HepG2 (cell line): ENCODE measurements around the gene DAZAP1. TPM values are rescaled to one million over a fixed set of nuclear protein-coding genes. Genes with fewer than 3 reads are reported as not detected.

Experiments used
- ATAC-seq: fragments of 200-7000 bp; cut with Tn5 transposase; 3 replicates; pipeline ENCODE4 v1.9.1; 2020; ENCODE audit warnings: mild to moderate bottlenecking, moderate library complexity
- BruUV-seq: library from RNA; stranded (reverse); fragments of 400-500 nt; replicated peaks from 2 replicates; lab custom pipeline; 2021; lab: Mats Ljungman, UMichigan
- CTCF ChIA-PET: fragments of 300-600 bp; formaldehyde crosslinking; extraction: SDS; loops from one replicate; lab custom pipeline; 2021; ENCODE audit warnings: low total read pairs, inconsistent platforms, low intra/inter-chr PET ratio; lab: Yijun Ruan, JAX
- POLR2A ChIA-PET: fragments of 350-600 bp; sonication (Branson Sonifier 250); formaldehyde crosslinking; loops from one replicate; lab custom pipeline; 2020; ENCODE audit warnings: antibody characterized with exemption, inconsistent platforms; lab: Yijun Ruan, JAX
- DNase-seq: peaks from one replicate; pipeline ENCODE4 v3.0.0-alpha.2; 2015; ENCODE audit warnings: low spot score
- FAIRE-seq: peaks from 3 replicates; lab custom pipeline; 2011; peaks lifted over from hg19 to GRCh38; lab: Jason Lieb, UNC
- H2AFZ ChIP-seq: one replicate; pipeline ENCODE4 v1.6.1; 2011; ENCODE audit warnings: low read length, inconsistent platforms
- H3K27ac ChIP-seq: fragments of 300-600 bp; 3 replicates; pipeline ENCODE4 v1.8.0; 2011; ENCODE audit warnings: mixed run types, mild to moderate bottlenecking, mixed read lengths, low read length, inconsistent platforms; ENCODE audit not compliant: insufficient read depth; ENCODE audit errors: extremely low read length
- H3K27me3 ChIP-seq, 2 experiments: fragments of 200-600 bp in 1 of 2; 2 replicates in 1 of 2; 3 replicates in 1 of 2; pipeline versions ENCODE4 v1.6.0 to v1.8.0; 2011; ENCODE audit warnings: low read length in 2 of 2, mild to moderate bottlenecking in 2 of 2, moderate library complexity in 2 of 2, inconsistent platforms in 1 of 2; ENCODE audit not compliant: insufficient read depth in 2 of 2, control insufficient read depth in 1 of 2
- H3K36me3 ChIP-seq, 2 experiments: fragments of 200-600 bp in 1 of 2; replicated peaks in 1 of 2; 2 replicates in 1 of 2; 3 replicates in 1 of 2; pipeline versions ENCODE4 v1.5.1 to v1.8.0; 2011; ENCODE audit warnings: low read length in 2 of 2, inconsistent platforms in 1 of 2; ENCODE audit not compliant: insufficient read depth in 2 of 2, control insufficient read depth in 1 of 2
- H3K4me1 ChIP-seq: 2 replicates; pipeline ENCODE4 v1.5.1; 2012; ENCODE audit warnings: low read length, inconsistent platforms; ENCODE audit not compliant: insufficient read depth
- H3K4me2 ChIP-seq: 2 replicates; pipeline ENCODE4 v1.6.0; 2011; ENCODE audit warnings: low read depth, low read length, inconsistent platforms
- H3K4me3 ChIP-seq, 3 experiments: fragments of 200-600 bp in 1 of 3; sonication (generic), shearing (Covaris generic) in 1 of 3; replicated peaks in 1 of 3; 2 replicates each; pipeline ENCODE4 v1.5.1; 2011 to 2016; ENCODE audit warnings: low read length in 3 of 3, inconsistent platforms in 2 of 3, low read depth in 2 of 3, mild to moderate bottlenecking in 2 of 3, control low read depth in 1 of 3, mixed read lengths in 1 of 3; ENCODE audit not compliant: insufficient read depth in 1 of 3
- H3K79me2 ChIP-seq: one replicate; pipeline ENCODE4 v1.6.1; 2011; ENCODE audit warnings: low read length, inconsistent platforms; ENCODE audit not compliant: insufficient read depth
- H3K9ac ChIP-seq: 2 replicates; pipeline ENCODE4 v1.6.0; 2011; ENCODE audit warnings: mild to moderate bottlenecking, low read depth, low read length, inconsistent platforms; ENCODE audit not compliant: insufficient read depth
- H3K9me3 ChIP-seq: 2 replicates; pipeline ENCODE4 v1.5.1; 2012; ENCODE audit warnings: mild to moderate bottlenecking, low read length
- H4K20me1 ChIP-seq: 2 replicates; pipeline ENCODE4 v1.6.0; 2011; ENCODE audit warnings: inconsistent platforms, mild to moderate bottlenecking, low read length, moderate library complexity; ENCODE audit not compliant: insufficient read depth
- ARHGAP35 ChIP-seq: sonication (generic); formaldehyde crosslinking; IDR thresholded peaks from 2 replicates; pipeline ENCODE4 v1.9.0; 2022; ENCODE audit warnings: mild to moderate bottlenecking, inconsistent platforms, moderate library complexity, missing genetic modification reagents, borderline replicate concordance
- ARID2 ChIP-seq: sonication (generic); formaldehyde crosslinking; IDR thresholded peaks from 2 replicates; pipeline ENCODE4 v1.8.1; 2022; ENCODE audit warnings: mild to moderate bottlenecking, missing genetic modification reagents, borderline replicate concordance
- CAMTA2 ChIP-seq: sonication (generic); formaldehyde crosslinking; IDR thresholded peaks from 2 replicates; pipeline ENCODE4 v1.4.0; 2020; ENCODE audit warnings: mild to moderate bottlenecking, missing genetic modification reagents, borderline replicate concordance
- CBFB ChIP-seq: sonication (generic); formaldehyde crosslinking; IDR thresholded peaks from 2 replicates; pipeline ENCODE4 v1.4.0; 2020; ENCODE audit warnings: missing genetic modification reagents
- HHEX ChIP-seq: IDR thresholded peaks from 2 replicates; pipeline ENCODE4 v1.6.1; 2016; ENCODE audit warnings: control low read depth
- ISX ChIP-seq: sonication (generic); formaldehyde crosslinking; conservative IDR thresholded peaks from 2 replicates; pipeline ENCODE4 v1.5.0; 2020; ENCODE audit warnings: missing genetic modification reagents
- TBX2 ChIP-seq: sonication (generic); formaldehyde crosslinking; IDR thresholded peaks from 2 replicates; pipeline ENCODE4 v1.5.0; 2020; ENCODE audit warnings: missing genetic modification reagents, mild to moderate bottlenecking, borderline replicate concordance
- ZIK1 ChIP-seq: sonication (generic); formaldehyde crosslinking; IDR thresholded peaks from 2 replicates; pipeline ENCODE4 v1.5.0; 2020; ENCODE audit warnings: mild to moderate bottlenecking, low read depth, missing genetic modification reagents, borderline replicate concordance
- ZNF546 ChIP-seq: sonication (generic); formaldehyde crosslinking; conservative IDR thresholded peaks from 2 replicates; pipeline ENCODE4 v1.8.1; 2023; ENCODE audit warnings: mild to moderate bottlenecking, missing genetic modification reagents
- ZSCAN31 ChIP-seq: sonication (generic); formaldehyde crosslinking; IDR thresholded peaks from 2 replicates; pipeline ENCODE4 v1.5.0; 2020; ENCODE audit warnings: low read depth, mild to moderate bottlenecking, missing genetic modification reagents
- WGBS: methylation state at CpG from one replicate; pipeline ENCODE4 v1.1.6; 2017; ENCODE audit warnings: low lambda C conversion rate; 5-methylcytosine and 5-hydroxymethylcytosine counted together
- in situ Hi-C: cut with HindIII; loops from 2 replicates; pipeline ENCODE4 v1.10.0; 2017; ENCODE audit warnings: low pct_unique_long_range_greater_than_20kb; ENCODE audit not compliant: extremely low pct_ligation_motif_present
- intact Hi-C: fragments of 100-400 bp; cut with micrococcal nuclease; formaldehyde crosslinking; loops from one replicate; pipeline ENCODE4 v1.10.0; 2022; ENCODE audit not compliant: unreplicated experiment
- polyA plus RNA-seq, 8 experiments: library from polyadenylated mRNA; depleted of rRNA in 3 of 8; stranded (reverse) in 7 of 8; unstranded in 1 of 8; fragments of >200 nt; fragmentation: Illumina TruSeq in 4 of 8; extraction: Trizol in 4 of 8; gene quantifications; 2 replicates each; pipeline versions ENCODE4 v1.2.1 to v1.2.3, GENCODE V29; 2011 to 2016; ENCODE audit warnings: low read depth in 4 of 8, missing spikeins in 1 of 8, mixed read lengths in 1 of 8; ENCODE audit not compliant: insufficient read depth in 1 of 8
- total RNA-seq, 5 experiments: library from RNA; depleted of rRNA; stranded (reverse); fragments of >200 nt; fragmentation: Illumina TruSeq; extraction: Trizol; gene quantifications; 2 replicates each; pipeline ENCODE4 v1.2.3, GENCODE V29; 2016; ENCODE audit warnings: low read depth in 1 of 5
- TF ChIP-seq, protein P1 (sequence below): sonication (generic); formaldehyde crosslinking; IDR thresholded peaks from 2 replicates; pipeline ENCODE4 v1.4.0; 2020; ENCODE audit warnings: missing genetic modification reagents
- TF ChIP-seq, protein P2 (sequence below): IDR thresholded peaks from 2 replicates; pipeline ENCODE4 v1.6.1; 2012; ENCODE audit warnings: inconsistent platforms
- TF ChIP-seq, protein P3 (sequence below): sonication (generic); formaldehyde crosslinking; IDR thresholded peaks from 2 replicates; pipeline ENCODE4 v1.4.0; 2020; ENCODE audit warnings: missing genetic modification reagents
- TF ChIP-seq, protein P4 (sequence below): sonication (generic); formaldehyde crosslinking; IDR thresholded peaks from 2 replicates; pipeline ENCODE4 v1.5.0; 2020; ENCODE audit warnings: missing genetic modification reagents, mild to moderate bottlenecking, borderline replicate concordance
- TF ChIP-seq, protein P5 (sequence below): IDR thresholded peaks from 2 replicates; pipeline ENCODE4 v1.6.1; 2016

DAZAP1 gene
- total and polyA plus RNA-seq, 2 of the 13 experiments (the other 11 are each of a cell fraction or from before 2014, with no cell fraction given) = 63.3 to 79.2 TPM

DNA sequence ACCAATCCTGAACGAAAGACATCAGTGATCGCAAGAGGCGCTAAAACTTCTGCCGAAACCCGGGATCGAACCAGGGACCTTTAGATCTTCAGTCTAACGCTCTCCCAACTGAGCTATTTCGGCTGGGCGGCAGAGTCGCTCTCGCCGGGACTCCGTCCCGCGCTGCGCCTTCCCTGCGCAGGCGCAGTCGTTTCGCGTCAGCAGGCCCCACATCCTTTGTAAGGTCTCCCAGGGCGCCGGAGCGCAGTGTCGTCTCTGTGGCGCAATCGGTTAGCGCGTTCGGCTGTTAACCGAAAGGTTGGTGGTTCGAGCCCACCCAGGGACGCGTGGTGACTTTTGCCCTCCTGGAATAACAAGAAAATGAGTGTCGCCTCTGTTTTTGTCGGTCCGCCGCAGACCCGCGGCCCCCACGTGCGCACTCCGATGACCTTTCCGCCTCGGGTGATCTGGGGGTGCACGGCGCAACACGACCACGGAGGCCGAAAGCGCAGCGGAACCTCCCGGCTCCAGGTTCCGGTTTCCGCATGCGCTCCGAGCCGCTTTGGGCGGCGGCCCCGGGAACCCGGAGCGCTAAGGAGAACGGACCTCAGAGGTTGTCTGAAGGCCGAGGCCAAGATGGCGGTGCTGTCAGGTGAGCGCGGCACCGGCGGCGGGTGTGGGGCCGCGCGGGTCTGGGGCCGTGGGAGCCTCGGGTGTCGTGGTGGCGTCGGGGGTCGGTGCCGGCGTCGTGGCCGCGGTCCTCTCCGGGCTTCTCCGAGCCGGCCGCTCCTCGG is 23.9 kb upstream of the DAZAP1 start, which contains the start of gene NDUFS7:
TSS of gene NDUFS7 (plus strand) at position 596 of the 773 bp plus-strand sequence. CDS start at position 616, 20 bp downstream.
- Histone ChIP-seq H2AFZ (no peak within 1 kb of the TSS), H3K36me3 (peaks cover 1 to 4% of the 10 kb centered on the region in 2 experiments; a peak in 3 of 5 replicates), H3K4me3 (peak within 1 kb of the TSS; percentile 73 to 95 (median 94)), H3K4me2 (peak within 1 kb of the TSS; percentile 80), H4K20me1 (no peaks in the 10 kb centered on the region), H3K27ac (peak within 1 kb of the TSS; percentile 73), H3K9ac (peak within 1 kb of the TSS; percentile 86), H3K79me2 (peaks cover 13% of the 10 kb centered on the region), H3K9me3 (no peaks in the 10 kb centered on the region), H3K4me1 (peaks cover 37% of the 10 kb centered on the region), H3K27me3 (no peaks in the 10 kb centered on the region; a peak in 1 of 5 replicates)
- CTCF ChIA-PET = no interaction called here
- in situ Hi-C loops (no loop called here), intact Hi-C loops (no loop called here)
- no TSS peak for BruUV-seq
- WGBS = 0% methylated on average over 1 of the region's 90 CpGs
- peak; percentile 76 for DNase-seq
- POLR2A ChIA-PET = interaction anchor here (1.0 to 3.4 kb wide), 7 partner anchors 9 to 139 kb away, joined by 3 to 24 read pairs (median 7); partner anchors contain the start of gene CIRBP
- peak; percentile 91 for FAIRE-seq
- peak; percentile 69 for ATAC-seq
- peak; percentile 67; the same call in 1 of the 2 replicates for TF ChIP-seq HHEX
- 0 out of 2 replicates have a peak, but pooled peaks have one; percentile 88 for TF ChIP-seq ZIK1 (CRISPR knock-in tag)
- TF ChIP-seq, protein P1, sequence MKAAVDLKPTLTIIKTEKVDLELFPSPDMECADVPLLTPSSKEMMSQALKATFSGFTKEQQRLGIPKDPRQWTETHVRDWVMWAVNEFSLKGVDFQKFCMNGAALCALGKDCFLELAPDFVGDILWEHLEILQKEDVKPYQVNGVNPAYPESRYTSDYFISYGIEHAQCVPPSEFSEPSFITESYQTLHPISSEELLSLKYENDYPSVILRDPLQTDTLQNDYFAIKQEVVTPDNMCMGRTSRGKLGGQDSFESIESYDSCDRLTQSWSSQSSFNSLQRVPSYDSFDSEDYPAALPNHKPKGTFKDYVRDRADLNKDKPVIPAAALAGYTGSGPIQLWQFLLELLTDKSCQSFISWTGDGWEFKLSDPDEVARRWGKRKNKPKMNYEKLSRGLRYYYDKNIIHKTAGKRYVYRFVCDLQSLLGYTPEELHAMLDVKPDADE (CRISPR knock-in tag) = no peak; the same call in 1 of the 2 replicates
- peak; percentile 79; the same call in 1 of the 2 replicates for TF ChIP-seq ARHGAP35
- TF ChIP-seq CBFB (CRISPR knock-in tag) = peak; percentile 92
- peak; percentile 89 for TF ChIP-seq ARID2
- TF ChIP-seq, protein P2, sequence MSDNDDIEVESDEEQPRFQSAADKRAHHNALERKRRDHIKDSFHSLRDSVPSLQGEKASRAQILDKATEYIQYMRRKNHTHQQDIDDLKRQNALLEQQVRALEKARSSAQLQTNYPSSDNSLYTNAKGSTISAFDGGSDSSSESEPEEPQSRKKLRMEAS = peak; percentile 88
- TF ChIP-seq CAMTA2 (CRISPR knock-in tag) = peak; percentile 58; the same call in 1 of the 2 replicates
- no peak for TF ChIP-seq ISX (CRISPR knock-in tag)
- peak; percentile 97 for TF ChIP-seq ZSCAN31 (CRISPR knock-in tag)
- TF ChIP-seq ZNF546 (CRISPR knock-in tag) = peak; percentile 93
- TF ChIP-seq TBX2 (CRISPR knock-in tag) = peak; percentile 94
- TF ChIP-seq, protein P3, sequence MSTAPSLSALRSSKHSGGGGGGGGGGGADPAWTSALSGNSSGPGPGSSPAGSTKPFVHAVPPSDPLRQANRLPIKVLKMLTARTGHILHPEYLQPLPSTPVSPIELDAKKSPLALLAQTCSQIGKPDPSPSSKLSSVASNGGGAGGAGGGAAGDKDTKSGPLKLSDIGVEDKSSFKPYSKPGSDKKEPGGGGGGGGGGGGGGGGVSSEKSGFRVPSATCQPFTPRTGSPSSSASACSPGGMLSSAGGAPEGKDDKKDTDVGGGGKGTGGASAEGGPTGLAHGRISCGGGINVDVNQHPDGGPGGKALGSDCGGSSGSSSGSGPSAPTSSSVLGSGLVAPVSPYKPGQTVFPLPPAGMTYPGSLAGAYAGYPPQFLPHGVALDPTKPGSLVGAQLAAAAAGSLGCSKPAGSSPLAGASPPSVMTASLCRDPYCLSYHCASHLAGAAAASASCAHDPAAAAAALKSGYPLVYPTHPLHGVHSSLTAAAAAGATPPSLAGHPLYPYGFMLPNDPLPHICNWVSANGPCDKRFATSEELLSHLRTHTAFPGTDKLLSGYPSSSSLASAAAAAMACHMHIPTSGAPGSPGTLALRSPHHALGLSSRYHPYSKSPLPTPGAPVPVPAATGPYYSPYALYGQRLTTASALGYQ (CRISPR knock-in tag) = peak; percentile 90
- TF ChIP-seq, protein P4, sequence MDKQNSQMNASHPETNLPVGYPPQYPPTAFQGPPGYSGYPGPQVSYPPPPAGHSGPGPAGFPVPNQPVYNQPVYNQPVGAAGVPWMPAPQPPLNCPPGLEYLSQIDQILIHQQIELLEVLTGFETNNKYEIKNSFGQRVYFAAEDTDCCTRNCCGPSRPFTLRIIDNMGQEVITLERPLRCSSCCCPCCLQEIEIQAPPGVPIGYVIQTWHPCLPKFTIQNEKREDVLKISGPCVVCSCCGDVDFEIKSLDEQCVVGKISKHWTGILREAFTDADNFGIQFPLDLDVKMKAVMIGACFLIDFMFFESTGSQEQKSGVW (CRISPR knock-in tag) = peak; percentile 98; the same call in 1 of the 2 replicates
- TF ChIP-seq, protein P5, sequence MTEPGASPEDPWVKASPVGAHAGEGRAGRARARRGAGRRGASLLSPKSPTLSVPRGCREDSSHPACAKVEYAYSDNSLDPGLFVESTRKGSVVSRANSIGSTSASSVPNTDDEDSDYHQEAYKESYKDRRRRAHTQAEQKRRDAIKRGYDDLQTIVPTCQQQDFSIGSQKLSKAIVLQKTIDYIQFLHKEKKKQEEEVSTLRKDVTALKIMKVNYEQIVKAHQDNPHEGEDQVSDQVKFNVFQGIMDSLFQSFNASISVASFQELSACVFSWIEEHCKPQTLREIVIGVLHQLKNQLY = peak; percentile 70
